ENCODE data around the gene HTR6.
A peak's percentile ranks its signal among the peaks of the same experiment; 100 is the strongest.

Gene HTR6

DNA sequence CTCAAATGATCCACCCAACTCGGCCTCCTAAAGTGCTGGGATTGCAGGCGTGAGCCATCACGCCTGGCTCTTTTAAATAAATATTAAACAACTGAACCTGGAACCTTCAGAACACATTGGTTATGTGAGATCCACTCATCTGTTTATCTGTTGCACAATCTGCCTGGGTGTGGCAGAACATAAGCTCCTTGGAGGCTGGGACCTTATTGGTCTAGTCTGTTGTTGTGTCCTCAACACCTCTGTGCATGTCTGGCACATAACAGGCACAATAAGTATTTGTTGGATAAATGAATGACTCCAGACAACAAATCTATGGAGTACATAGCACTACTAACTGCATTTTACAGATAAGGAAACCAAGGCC is 24.7 kb upstream of the HTR6 start:
- DNase-seq, result no peak

GRCh38 chr1:19640363-19641316 is 24.0 kb upstream of the HTR6 start:
- peak; percentile 62 for DNase-seq

DNA sequence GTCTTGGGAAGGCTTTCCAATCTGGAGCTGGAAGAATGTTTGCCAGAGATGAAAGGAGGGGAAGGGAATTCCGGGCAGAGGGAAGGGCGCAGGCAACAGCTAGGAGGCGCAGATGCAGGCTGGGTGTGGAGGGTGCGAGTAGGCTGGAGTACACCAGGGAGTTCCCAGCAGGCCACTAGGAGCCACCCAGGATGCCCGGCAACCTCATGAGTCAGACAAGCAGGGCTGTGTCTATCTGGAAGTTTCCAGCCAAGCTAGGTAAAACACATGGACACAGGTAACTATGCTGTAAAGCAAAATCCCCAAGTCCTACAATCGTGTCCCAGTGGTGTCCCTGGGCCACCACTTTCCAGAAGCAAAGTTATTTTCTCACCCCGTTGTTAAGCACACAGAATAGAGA is 21.6 kb upstream of the HTR6 start:
- peak; percentile 63 for DNase-seq

- peak; percentile 80 for DNase-seq
These were observed 20.9 kb upstream of the HTR6 start, which contains the start of gene NBL1 for GRCh38 chr1:19643602-19644394. TSS of gene NBL1 (plus strand) at chr1:19644311. CDS start at chr1:19655031, 10,720 bp downstream.

DNA sequence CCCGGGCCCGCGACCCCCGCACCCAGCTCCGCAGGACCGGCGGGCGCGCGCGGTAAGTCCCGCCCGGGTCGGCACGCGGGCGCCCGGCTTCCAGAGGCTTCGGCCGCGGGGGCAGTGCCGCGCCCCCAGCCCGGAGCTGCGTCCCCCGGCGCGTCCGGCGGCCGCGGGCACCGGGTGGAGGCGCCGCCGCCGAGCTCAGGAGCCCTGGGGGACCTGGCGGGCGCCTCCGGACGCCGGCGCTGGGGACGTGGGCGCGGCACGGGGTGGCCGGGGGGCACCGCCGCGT is 20.3 kb upstream of the HTR6 start:
- DNase-seq, result no peak

GRCh38 chr1:19644681-19645410 is 19.8 kb upstream of the HTR6 start:
- no peak for DNase-seq

DNA sequence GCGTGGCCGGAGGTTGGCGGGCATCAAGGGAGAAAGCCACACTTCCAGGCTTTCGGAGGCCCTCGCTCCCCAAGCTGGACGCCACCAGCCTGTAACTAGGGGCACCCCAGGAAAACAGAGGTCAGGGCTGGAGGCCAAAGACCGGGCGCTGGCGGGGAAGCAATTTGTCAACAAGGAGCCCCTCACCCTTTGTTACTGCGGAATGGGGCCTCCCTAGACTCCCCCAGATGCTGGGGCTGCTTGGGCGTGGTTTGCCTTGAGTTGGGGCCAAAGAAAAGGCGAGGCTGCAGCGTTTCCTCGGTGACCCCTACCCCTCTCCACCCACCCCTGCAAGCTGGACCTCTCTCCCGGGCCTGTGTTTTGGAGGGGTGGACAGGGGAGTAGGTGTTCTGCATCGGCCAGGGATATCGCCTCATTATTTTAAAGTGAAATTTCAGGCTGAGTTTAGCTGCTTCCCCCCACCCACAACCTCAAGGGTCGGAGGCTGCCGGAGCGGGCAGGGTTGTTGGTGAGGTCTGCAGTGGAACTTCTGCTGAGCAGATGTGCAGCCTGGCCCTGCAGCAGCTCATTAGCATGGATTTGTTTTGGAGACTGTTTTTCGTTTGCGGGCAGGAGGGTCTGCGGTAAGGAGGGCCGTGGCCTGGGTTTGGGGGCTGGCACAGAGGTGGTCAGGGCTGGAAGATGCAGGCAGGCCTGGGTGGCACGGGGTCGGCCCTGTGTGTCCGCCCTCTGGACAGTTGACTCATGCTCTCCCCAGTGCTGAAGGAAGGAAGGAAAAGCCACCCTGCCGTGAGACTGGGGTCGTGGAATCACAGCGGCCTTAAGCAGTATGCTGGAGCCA is 19.0 kb upstream of the HTR6 start:
- no peak for DNase-seq

- DNase-seq, result no peak
These were observed 18.0 kb upstream of the HTR6 start for GRCh38 chr1:19646377-19647319.

GRCh38 chr1:19647643-19648042 is 17.0 kb upstream of the HTR6 start:
- no peak for DNase-seq

DNA sequence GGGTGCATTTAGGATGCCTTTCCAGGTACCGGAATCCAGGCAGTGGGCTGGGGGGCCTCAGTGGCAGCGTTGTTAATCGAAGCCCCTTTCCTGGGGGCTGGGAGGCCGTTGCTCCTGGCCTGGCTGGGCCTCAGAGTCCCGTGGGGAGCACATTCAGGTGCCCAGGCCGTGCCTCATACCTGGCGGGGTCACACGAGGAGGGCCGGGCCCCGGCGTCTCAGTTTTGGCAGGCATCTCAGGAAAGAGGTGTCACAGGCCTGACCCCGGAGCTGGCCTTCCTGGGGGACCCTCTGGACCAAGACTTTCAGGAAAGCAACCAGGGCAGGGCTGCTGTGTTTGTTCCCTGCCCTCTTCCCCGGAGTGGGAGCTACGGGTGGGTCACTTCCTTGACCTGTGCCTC is 16.4 kb upstream of the HTR6 start:
- DNase-seq, result no peak

- DNase-seq, result no peak
These were observed 16.0 kb upstream of the HTR6 start for GRCh38 chr1:19648689-19649088.

- peak; percentile 68 for DNase-seq
These were observed 14.1 kb upstream of the HTR6 start for GRCh38 chr1:19650416-19651140.

- no peak for DNase-seq
These were observed 13.4 kb upstream of the HTR6 start for GRCh38 chr1:19651141-19651737.

GRCh38 chr1:19654386-19654785 is 10.3 kb upstream of the HTR6 start:
- DNase-seq, result peak; percentile 98

- no peak for DNase-seq
These were observed 9.6 kb upstream of the HTR6 start for GRCh38 chr1:19654886-19655717.

GRCh38 chr1:19655718-19656080 is 9.0 kb upstream of the HTR6 start:
- DNase-seq, result no peak

GRCh38 chr1:19656134-19656779 is 8.4 kb upstream of the HTR6 start:
- DNase-seq, result no peak

- DNase-seq, result no peak
These were observed 7.8 kb upstream of the HTR6 start for GRCh38 chr1:19656780-19657466.

Data from NCI-H226 (cell line).